HFFc6 (cell line): Measurements from ENCODE around the gene PTPRD. TPM values are rescaled to one million over a fixed set of nuclear protein-coding genes. Genes with fewer than 3 reads are reported as not detected.

Source experiments
- DNase-seq: peaks from one replicate; pipeline ENCODE4 v3.0.0-alpha.2; 2018
- H3K27ac Mint-ChIP-seq: 2 replicates; pipeline ENCODE4 v1.8.0; 2020; ENCODE audit warnings: mild to moderate bottlenecking, mixed read lengths
- H3K27me3 Mint-ChIP-seq: 2 replicates; pipeline ENCODE4 v1.8.0; 2021; ENCODE audit warnings: mild to moderate bottlenecking, moderate library complexity, mixed read lengths; ENCODE audit not compliant: insufficient read depth
- H3K36me3 Mint-ChIP-seq: 2 replicates; pipeline ENCODE4 v1.8.0; 2021; ENCODE audit warnings: low read depth, mixed read lengths
- H3K4me1 Mint-ChIP-seq: 2 replicates; pipeline ENCODE4 v1.8.0; 2020; ENCODE audit warnings: low read depth, mixed read lengths
- H3K4me3 Mint-ChIP-seq: 2 replicates; pipeline ENCODE4 v1.8.0; 2020; ENCODE audit warnings: mild to moderate bottlenecking, moderate library complexity, mixed read lengths
- H3K9me3 Mint-ChIP-seq: 2 replicates; pipeline ENCODE4 v1.8.0; 2020; ENCODE audit warnings: mild to moderate bottlenecking, mixed read lengths
- total RNA-seq, 6 experiments: library from RNA; stranded (reverse); fragmentation: NEBNext Ultra II Directional; extraction: Animal tissue kit (Norgen Biotek cat#: 25700); gene quantifications; 2 replicates in 1 of 6; 3 replicates in 5 of 6; pipeline ENCODE4 v1.2.3, GENCODE V29; 2021
- TF ChIP-seq, protein P1 (sequence below): fragments of 200-600 bp; sonication (generic); IDR thresholded peaks from 2 replicates; pipeline ENCODE4 v1.5.0; 2021; ENCODE audit warnings: antibody characterized with exemption, mild to moderate bottlenecking

The PTPRD gene
- total RNA-seq, 6 experiments from 2014 or later = not detected

DNA sequence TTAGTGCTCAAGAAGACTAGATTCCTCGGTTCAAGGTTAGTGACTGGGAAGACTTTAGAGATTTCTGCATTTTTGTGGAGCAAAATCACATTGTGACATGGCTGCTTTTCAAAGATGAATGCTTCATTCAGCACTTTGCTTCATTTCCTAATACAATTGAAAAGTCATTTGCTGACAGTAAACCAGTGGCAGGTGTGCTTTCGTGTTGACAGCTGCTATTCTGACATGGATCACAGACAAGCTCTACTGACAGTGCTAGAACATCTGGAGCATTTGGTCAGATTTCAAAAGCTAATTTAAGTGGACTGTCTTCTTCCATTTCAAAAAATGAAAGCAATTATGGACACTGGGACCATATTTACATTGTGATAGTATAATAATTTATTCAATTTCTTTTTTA lies 1060.1 kb downstream of the PTPRD start:
- no peak for DNase-seq
- Mint-ChIP-seq H3K4me1 (no peaks in the 10 kb centered on the region), H3K36me3 (no peaks in the 10 kb centered on the region), H3K27ac (no peak overlapping the region), H3K9me3 (peaks cover 38% of the 10 kb centered on the region), H3K4me3 (no peak overlapping the region), H3K27me3 (peaks cover 3% of the 10 kb centered on the region; the same call in 1 of the 2 replicates)
- TF ChIP-seq, protein P1, sequence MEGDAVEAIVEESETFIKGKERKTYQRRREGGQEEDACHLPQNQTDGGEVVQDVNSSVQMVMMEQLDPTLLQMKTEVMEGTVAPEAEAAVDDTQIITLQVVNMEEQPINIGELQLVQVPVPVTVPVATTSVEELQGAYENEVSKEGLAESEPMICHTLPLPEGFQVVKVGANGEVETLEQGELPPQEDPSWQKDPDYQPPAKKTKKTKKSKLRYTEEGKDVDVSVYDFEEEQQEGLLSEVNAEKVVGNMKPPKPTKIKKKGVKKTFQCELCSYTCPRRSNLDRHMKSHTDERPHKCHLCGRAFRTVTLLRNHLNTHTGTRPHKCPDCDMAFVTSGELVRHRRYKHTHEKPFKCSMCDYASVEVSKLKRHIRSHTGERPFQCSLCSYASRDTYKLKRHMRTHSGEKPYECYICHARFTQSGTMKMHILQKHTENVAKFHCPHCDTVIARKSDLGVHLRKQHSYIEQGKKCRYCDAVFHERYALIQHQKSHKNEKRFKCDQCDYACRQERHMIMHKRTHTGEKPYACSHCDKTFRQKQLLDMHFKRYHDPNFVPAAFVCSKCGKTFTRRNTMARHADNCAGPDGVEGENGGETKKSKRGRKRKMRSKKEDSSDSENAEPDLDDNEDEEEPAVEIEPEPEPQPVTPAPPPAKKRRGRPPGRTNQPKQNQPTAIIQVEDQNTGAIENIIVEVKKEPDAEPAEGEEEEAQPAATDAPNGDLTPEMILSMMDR = no peak

GRCh38 chr9:9538766-9539165 lies 1074.0 kb downstream of the PTPRD start:
- peaks cover 34% of the 10 kb centered on the region for H3K9me3 Mint-ChIP-seq
- no peak overlapping the region for H3K27ac Mint-ChIP-seq
- no peak for DNase-seq
- TF ChIP-seq, protein P1 = no peak
- H3K27me3 Mint-ChIP-seq = no peaks in the 10 kb centered on the region; the same call in 1 of the 2 replicates
- no peaks in the 10 kb centered on the region for H3K4me1 Mint-ChIP-seq
- no peak overlapping the region for H3K4me3 Mint-ChIP-seq
- no peaks in the 10 kb centered on the region for H3K36me3 Mint-ChIP-seq

DNA sequence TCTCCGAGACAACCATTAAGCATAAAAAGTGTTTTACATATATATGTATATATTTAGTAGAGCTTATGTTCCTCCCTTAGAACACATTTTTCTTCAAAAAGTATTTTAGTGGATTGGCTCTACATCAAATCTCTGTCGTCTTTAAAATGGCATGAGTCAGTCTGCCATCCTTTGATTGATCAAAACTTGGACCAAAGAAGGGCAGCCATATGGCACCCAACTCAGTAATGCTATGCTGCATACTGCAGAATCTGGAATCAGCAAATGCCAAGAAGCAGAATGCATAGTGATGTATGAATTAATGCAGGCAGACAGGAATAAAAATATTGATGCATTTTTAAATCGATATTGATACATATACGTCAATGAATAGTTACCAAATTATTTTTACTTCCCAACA lies 1074.4 kb downstream of the PTPRD start:
- H3K4me3 Mint-ChIP-seq = no peak overlapping the region
- H3K27ac Mint-ChIP-seq = no peak overlapping the region
- TF ChIP-seq, protein P1 = no peak
- H3K9me3 Mint-ChIP-seq = peaks cover 38% of the 10 kb centered on the region
- H3K4me1 Mint-ChIP-seq = no peaks in the 10 kb centered on the region
- no peaks in the 10 kb centered on the region for H3K36me3 Mint-ChIP-seq
- H3K27me3 Mint-ChIP-seq = no peaks in the 10 kb centered on the region; the same call in 1 of the 2 replicates
- DNase-seq = no peak

- Mint-ChIP-seq H3K9me3 (peaks cover 44% of the 10 kb centered on the region), H3K4me3 (no peak overlapping the region), H3K4me1 (no peaks in the 10 kb centered on the region), H3K27me3 (no peaks in the 10 kb centered on the region; the same call in 1 of the 2 replicates), H3K27ac (no peak overlapping the region), H3K36me3 (no peaks in the 10 kb centered on the region)
- TF ChIP-seq, protein P1 = no peak
- DNase-seq = no peak
Measured at GRCh38 chr9:9536523-9536922, 1076.3 kb downstream of the PTPRD start.

DNA sequence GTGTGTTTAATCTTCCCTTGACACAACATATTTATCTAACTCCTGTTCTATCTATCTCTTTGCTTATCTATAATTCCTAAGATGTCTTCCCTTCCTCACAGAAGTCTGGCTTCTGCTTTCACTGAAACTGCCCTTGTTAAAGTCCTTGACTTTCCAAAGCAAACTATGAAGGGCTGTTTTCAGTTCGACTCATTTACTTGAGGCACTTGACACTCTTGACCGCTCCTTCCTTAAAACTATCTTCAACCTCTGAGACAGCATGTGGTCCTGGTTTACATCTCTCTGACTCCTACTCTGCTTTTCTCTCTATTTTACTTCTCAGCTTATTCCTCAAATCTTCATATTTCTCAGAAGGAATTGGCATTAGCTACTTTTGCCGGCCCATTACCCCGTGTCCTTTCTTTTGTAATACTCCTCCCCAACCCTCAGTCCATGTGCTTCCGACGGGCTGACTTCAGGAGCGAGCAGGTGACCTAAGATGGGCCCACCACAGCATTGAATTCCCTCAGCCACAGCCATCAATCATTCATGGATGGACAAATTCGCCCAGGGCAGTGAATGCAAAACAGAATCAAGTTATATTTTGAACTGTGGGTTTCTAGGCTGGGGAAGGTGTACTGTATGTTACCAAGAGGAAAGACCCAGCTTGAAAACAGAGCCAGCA lies 1089.2 kb downstream of the PTPRD start:
- H3K36me3 Mint-ChIP-seq = no peaks in the 10 kb centered on the region
- H3K4me3 Mint-ChIP-seq = no peak overlapping the region
- H3K4me1 Mint-ChIP-seq = no peaks in the 10 kb centered on the region
- no peak overlapping the region for H3K27ac Mint-ChIP-seq
- no peaks in the 10 kb centered on the region for H3K27me3 Mint-ChIP-seq
- no peak for DNase-seq
- H3K9me3 Mint-ChIP-seq = peaks cover 27% of the 10 kb centered on the region
- TF ChIP-seq, protein P1 = no peak
